Measurements from ENCODE around the gene NACC1. TPM values are rescaled to one million over a fixed set of nuclear protein-coding genes. Genes with fewer than 3 reads are reported as not detected.

NACC1 gene
- total and polyA plus RNA-seq, 4 donors: 0.86 to 24.7 (median 17.7) TPM

DNA sequence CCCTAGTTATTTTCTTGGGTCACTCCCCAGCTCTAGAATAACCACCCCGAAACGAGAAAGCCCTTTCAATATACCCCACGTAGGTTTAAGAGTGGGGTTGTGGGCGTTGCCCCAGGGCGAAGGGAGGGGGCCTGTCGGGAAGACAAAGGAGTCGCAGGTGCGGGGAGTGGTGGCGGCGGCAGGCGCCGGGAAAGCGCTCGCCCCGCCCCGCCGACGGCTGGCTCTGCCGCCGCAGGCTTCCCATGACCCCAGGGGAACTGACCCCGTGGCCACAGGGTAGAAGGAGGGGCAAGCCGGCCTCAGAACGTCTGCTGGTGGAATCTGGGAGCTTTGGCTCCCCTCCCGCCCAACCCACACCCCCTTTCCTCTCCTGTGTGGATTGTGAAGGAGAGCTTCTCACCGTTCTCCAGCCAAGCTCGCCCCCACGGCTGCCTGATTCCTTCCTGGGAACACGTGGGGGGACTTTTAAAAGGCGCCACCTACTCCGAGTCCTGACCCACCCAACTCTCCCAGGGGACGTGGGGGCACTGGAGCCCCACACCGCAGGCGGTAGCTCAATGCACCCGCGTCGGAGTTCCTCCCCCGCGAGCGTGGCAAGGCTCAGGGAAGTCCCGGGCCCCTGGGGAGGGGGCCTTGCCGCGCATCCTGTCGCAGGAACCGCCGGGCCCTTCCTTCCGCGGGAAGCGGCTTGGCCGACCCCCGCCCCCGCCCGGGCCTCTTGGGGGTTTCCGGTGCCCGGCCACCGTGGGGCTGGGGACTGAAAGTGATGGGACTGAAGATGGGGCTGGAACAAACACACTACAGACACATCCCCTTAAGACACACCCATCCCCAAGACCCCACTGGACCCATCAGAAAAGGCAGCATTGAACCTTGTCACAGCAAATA is 37.7 kb downstream of the NACC1 start:
- Histone ChIP-seq H3K4me3 (ENCODE audit: low read depth in 1 of 3, low read length in 3 of 3) (peak overlapping the region; percentile 71 to 94 (median 81)), H3K9ac (ENCODE audit: low read depth in 1 of 2, low read length in 2 of 2) (peak overlapping the region; percentile 99), H3K36me3 (ENCODE audit: control insufficient read depth in 4 of 4, insufficient read depth in 3 of 4, low read depth in 1 of 4, low read length in 3 of 4) (no peaks in the 10 kb centered on the region), H3K27me3 (ENCODE audit: control insufficient read depth in 4 of 4, insufficient read depth in 4 of 4, low read length in 3 of 4) (no peaks in the 10 kb centered on the region), H3K9me3 (ENCODE audit: control insufficient read depth in 4 of 4, low read length in 3 of 4) (no peaks in the 10 kb centered on the region), H3K4me1 (ENCODE audit: control insufficient read depth in 4 of 4, insufficient read depth in 4 of 4, low read length in 3 of 4) (peaks cover 5 to 16% (median 10%) of the 10 kb centered on the region in 4 donors), H3K27ac (ENCODE audit: low read depth in 1 of 2, low read length in 2 of 2) (peak overlapping the region; percentile 99 to 100)
- peak; percentile 70 for DNase-seq (ENCODE audit: low spot score)
- TF ChIP-seq HNF4A (conservative IDR thresholded peaks at IDR 0.05) (peak; percentile 24 to 76), YY1 (IDR thresholded peaks at IDR 0.05) (no peak), NR2F2 (IDR thresholded peaks at IDR 0.05) (peak; percentile 73), JUND (IDR thresholded peaks at IDR 0.05) (peak in 1 of 2 donors; percentile 40), ZBTB33 (IDR thresholded peaks at IDR 0.05) (no peak), TAF1 (conservative IDR thresholded peaks at IDR 0.05) (no peak), HNF4G (IDR thresholded peaks at IDR 0.05) (peak; percentile 4), EGR1 (IDR thresholded peaks at IDR 0.05; ENCODE audit: low read depth in 2 of 2) (peak; percentile 34 to 84), GABPA (IDR thresholded peaks at IDR 0.05 in 1 of 2, conservative IDR thresholded peaks at IDR 0.05 in 1 of 2) (no peak), SP1 (IDR thresholded peaks at IDR 0.05) (peak; percentile 61), FOXA1 (IDR thresholded peaks at IDR 0.05) (no peak), RAD21 (IDR thresholded peaks at IDR 0.05) (peak in 1 of 2 donors; percentile 40), RXRA (IDR thresholded peaks at IDR 0.05) (peak; percentile 95 to 96), FOXA2 (IDR thresholded peaks at IDR 0.05) (no peak), MAX (IDR thresholded peaks at IDR 0.05) (peak; percentile 28)
- TF ChIP-seq, protein P1, sequence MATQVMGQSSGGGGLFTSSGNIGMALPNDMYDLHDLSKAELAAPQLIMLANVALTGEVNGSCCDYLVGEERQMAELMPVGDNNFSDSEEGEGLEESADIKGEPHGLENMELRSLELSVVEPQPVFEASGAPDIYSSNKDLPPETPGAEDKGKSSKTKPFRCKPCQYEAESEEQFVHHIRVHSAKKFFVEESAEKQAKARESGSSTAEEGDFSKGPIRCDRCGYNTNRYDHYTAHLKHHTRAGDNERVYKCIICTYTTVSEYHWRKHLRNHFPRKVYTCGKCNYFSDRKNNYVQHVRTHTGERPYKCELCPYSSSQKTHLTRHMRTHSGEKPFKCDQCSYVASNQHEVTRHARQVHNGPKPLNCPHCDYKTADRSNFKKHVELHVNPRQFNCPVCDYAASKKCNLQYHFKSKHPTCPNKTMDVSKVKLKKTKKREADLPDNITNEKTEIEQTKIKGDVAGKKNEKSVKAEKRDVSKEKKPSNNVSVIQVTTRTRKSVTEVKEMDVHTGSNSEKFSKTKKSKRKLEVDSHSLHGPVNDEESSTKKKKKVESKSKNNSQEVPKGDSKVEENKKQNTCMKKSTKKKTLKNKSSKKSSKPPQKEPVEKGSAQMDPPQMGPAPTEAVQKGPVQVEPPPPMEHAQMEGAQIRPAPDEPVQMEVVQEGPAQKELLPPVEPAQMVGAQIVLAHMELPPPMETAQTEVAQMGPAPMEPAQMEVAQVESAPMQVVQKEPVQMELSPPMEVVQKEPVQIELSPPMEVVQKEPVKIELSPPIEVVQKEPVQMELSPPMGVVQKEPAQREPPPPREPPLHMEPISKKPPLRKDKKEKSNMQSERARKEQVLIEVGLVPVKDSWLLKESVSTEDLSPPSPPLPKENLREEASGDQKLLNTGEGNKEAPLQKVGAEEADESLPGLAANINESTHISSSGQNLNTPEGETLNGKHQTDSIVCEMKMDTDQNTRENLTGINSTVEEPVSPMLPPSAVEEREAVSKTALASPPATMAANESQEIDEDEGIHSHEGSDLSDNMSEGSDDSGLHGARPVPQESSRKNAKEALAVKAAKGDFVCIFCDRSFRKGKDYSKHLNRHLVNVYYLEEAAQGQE (IDR thresholded peaks at IDR 0.05): peak; percentile 38
- TF ChIP-seq, protein P2, sequence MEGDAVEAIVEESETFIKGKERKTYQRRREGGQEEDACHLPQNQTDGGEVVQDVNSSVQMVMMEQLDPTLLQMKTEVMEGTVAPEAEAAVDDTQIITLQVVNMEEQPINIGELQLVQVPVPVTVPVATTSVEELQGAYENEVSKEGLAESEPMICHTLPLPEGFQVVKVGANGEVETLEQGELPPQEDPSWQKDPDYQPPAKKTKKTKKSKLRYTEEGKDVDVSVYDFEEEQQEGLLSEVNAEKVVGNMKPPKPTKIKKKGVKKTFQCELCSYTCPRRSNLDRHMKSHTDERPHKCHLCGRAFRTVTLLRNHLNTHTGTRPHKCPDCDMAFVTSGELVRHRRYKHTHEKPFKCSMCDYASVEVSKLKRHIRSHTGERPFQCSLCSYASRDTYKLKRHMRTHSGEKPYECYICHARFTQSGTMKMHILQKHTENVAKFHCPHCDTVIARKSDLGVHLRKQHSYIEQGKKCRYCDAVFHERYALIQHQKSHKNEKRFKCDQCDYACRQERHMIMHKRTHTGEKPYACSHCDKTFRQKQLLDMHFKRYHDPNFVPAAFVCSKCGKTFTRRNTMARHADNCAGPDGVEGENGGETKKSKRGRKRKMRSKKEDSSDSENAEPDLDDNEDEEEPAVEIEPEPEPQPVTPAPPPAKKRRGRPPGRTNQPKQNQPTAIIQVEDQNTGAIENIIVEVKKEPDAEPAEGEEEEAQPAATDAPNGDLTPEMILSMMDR (IDR thresholded peaks at IDR 0.05; ENCODE audit: low read depth, low read length, missing input control): no peak
- TF ChIP-seq, protein P3, sequence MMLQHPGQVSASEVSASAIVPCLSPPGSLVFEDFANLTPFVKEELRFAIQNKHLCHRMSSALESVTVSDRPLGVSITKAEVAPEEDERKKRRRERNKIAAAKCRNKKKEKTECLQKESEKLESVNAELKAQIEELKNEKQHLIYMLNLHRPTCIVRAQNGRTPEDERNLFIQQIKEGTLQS (IDR thresholded peaks at IDR 0.05): peak; percentile 13
- WGBS: 1% methylated on average over 55 of the region's 55 CpGs
